Left ventricle myocardium inferior (tissue), 1 donor: ENCODE results near the gene CD3E. TPM values are rescaled to one million over a fixed set of nuclear protein-coding genes. Genes with fewer than 3 reads are reported as not detected.

ENCODE experiments used
- DNase-seq: peaks from one replicate; pipeline ENCODE4 v3.0.0-alpha.2; 2020
- H3K27ac ChIP-seq: fragments of 200-600 bp; replicated peaks from 2 replicates; pipeline ENCODE4 v1.8.0; 2021
- H3K27me3 ChIP-seq: fragments of 200-600 bp; 2 replicates; pipeline ENCODE4 v1.8.0; 2021; ENCODE audit warnings: low read depth
- H3K36me3 ChIP-seq: fragments of 200-600 bp; 2 replicates; pipeline ENCODE4 v1.8.0; 2021
- H3K4me1 ChIP-seq: fragments of 200-600 bp; 2 replicates; pipeline ENCODE4 v1.8.0; 2021
- H3K4me3 ChIP-seq: fragments of 200-600 bp; 2 replicates; pipeline ENCODE4 v1.8.0; 2021; ENCODE audit warnings: mild to moderate bottlenecking, moderate library complexity
- H3K9me3 ChIP-seq: fragments of 200-600 bp; replicated peaks from 2 replicates; pipeline ENCODE4 v1.8.0; 2021
- intact Hi-C: fragments of 100-400 bp; cut with micrococcal nuclease; formaldehyde crosslinking; loops from one replicate; pipeline ENCODE4 v1.11.0; 2022
- total RNA-seq: library from RNA; stranded (reverse); fragmentation: NEBNext Ultra II Directional; extraction: Animal tissue kit (Norgen Biotek cat#: 25700); gene quantifications from one replicate; pipeline ENCODE4 v1.2.1, GENCODE V29; 2021
- TF ChIP-seq, protein P1 (sequence below): fragments of 200-600 bp; IDR thresholded peaks from 2 replicates; pipeline ENCODE4 v1.8.0; 2021; ENCODE audit warnings: antibody characterized with exemption, mild to moderate bottlenecking, borderline replicate concordance
- donor health status: DM: no; HTN: yes; CAD: no; lungs with severe emphysema.

CD3E gene
- total RNA-seq, 1 donor from 2014 or later, result 0.60 TPM

DNA sequence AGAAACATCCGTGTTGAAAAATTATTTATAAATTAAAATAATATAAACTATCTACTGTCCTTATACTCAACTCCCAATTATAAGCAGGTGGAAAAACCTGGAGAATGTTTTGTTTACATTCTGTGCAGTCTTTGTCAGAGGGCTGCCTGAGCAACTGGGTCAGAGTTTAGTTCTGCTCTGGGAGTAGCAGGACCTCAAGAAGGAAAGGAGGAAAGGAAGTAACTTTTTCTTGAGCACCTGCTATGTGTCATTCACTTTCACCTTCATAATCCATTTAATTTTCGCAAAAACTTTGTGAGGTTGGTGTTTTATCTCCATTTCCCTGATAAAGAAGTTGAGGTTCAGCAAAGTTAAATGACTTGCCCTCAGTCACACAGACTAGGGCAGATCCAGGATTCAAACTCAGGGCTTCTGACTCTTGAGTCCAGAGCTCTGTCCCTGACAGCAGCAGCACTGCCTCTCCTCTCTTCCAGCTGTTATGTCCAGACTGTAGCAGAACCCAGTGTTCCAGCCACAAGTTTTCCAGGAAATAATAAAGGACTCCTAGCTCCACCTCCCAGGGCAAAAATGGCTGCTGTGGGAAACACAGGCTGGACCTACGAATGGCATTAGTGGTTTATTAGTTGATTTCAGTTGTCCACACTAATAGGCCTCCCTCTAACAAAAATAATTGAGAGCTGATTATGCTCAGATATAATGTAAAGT is 6.4 kb downstream of the CD3E start:
- Histone ChIP-seq H3K27me3 (peaks cover 54% of the 10 kb centered on the region), H3K4me3 (no peak overlapping the region), H3K36me3 (no peaks in the 10 kb centered on the region), H3K4me1 (peaks cover 11% of the 10 kb centered on the region), H3K27ac (no peak overlapping the region), H3K9me3 (no peaks in the 10 kb centered on the region)
- TF ChIP-seq, protein P1, sequence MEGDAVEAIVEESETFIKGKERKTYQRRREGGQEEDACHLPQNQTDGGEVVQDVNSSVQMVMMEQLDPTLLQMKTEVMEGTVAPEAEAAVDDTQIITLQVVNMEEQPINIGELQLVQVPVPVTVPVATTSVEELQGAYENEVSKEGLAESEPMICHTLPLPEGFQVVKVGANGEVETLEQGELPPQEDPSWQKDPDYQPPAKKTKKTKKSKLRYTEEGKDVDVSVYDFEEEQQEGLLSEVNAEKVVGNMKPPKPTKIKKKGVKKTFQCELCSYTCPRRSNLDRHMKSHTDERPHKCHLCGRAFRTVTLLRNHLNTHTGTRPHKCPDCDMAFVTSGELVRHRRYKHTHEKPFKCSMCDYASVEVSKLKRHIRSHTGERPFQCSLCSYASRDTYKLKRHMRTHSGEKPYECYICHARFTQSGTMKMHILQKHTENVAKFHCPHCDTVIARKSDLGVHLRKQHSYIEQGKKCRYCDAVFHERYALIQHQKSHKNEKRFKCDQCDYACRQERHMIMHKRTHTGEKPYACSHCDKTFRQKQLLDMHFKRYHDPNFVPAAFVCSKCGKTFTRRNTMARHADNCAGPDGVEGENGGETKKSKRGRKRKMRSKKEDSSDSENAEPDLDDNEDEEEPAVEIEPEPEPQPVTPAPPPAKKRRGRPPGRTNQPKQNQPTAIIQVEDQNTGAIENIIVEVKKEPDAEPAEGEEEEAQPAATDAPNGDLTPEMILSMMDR, result no peak
- intact Hi-C loops, result no loop called here
- no peak for DNase-seq

DNA sequence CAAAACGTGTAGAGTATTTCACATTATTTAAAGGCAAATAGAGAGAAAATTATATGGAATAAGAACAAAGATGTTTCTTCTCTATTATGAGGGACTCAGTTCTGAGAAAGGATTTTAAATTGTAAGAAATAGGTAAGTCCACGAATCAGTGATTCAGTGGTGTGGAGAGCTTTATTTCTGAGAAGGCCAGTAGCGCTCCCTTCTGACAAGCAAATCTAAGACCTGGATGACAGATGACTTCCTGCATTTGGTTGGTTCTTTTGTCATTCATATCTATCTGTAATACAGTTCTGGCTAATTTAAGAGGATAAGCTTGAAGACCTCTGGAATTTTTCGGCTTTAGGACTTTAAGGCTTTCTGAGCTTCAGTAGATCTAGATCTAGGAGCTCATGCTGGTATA is 7.0 kb downstream of the CD3E start:
- no peaks in the 10 kb centered on the region for H3K9me3 ChIP-seq
- H3K27ac ChIP-seq, result no peak overlapping the region
- peaks cover 54% of the 10 kb centered on the region for H3K27me3 ChIP-seq
- peaks cover 17% of the 10 kb centered on the region for H3K4me1 ChIP-seq
- no peak overlapping the region for H3K4me3 ChIP-seq
- no peaks in the 10 kb centered on the region for H3K36me3 ChIP-seq
- intact Hi-C loops, result no loop called here
- TF ChIP-seq, protein P1, result no peak
- no peak for DNase-seq

DNA sequence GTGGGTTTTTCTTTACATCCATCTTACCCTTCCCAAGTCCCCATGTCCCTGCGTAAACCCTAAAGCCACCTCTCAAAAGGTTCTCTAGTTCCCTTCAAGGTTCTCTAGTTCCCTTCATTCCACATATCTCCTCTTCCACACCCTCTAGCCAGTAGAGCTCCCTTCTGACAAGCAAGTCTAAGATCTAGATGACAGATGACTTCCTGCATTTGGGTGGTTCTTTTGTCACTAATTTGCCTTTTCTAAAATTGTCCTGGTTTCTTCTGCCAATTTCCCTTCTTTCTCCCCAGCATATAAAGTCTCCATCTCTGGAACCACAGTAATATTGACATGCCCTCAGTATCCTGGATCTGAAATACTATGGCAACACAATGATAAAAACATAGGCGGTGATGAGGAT is 7.8 kb downstream of the CD3E start:
- Histone ChIP-seq H3K36me3 (no peaks in the 10 kb centered on the region), H3K9me3 (no peaks in the 10 kb centered on the region), H3K27ac (no peak overlapping the region), H3K4me1 (peaks cover 23% of the 10 kb centered on the region), H3K27me3 (peaks cover 54% of the 10 kb centered on the region), H3K4me3 (no peak overlapping the region)
- intact Hi-C loops, result no loop called here
- no peak for DNase-seq
- TF ChIP-seq, protein P1, result no peak

DNA sequence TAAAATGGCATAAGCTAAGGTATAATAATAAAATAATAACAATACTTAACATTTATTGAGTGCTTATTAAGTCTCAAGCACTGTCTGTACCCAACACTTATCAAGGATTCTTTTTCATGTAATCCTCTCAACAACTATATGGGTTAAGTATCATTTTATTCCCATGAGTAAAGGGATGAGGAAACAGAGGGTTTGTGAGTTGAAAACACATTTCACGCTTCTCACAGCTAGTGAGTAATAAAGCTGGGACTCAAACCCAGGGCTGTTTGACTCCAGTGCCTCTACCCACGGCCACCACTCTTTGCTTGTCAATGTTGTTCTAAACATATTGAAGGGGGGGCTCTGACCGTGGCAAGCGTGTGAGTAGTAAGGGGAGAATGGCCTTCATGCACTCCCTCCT is 8.7 kb downstream of the CD3E start:
- H3K36me3 ChIP-seq, result no peaks in the 10 kb centered on the region
- H3K9me3 ChIP-seq, result no peaks in the 10 kb centered on the region
- intact Hi-C loops, result no loop called here
- TF ChIP-seq, protein P1, result no peak
- H3K27ac ChIP-seq, result no peak overlapping the region
- no peak overlapping the region for H3K4me3 ChIP-seq
- peaks cover 23% of the 10 kb centered on the region for H3K4me1 ChIP-seq
- no peak for DNase-seq
- H3K27me3 ChIP-seq, result peaks cover 54% of the 10 kb centered on the region

DNA sequence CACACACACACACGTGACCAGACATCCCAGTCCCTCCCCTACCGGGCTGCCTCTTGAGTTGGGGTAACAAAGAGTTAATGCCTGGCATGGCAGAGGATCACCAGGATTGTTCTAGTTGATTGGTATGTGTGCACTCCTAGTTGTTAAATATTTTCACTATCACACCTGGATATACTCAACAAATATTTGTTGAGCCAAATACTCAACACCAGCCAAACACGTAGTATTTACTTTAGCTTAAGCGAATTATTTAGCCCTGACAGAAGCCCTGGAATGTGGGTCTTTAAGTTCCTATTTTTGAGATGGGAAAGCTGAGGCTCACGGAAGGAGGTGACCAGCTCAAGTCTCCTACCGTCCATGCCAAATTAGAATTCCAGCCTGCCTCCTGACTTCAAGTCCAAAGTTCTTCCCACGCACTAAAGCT is 10.5 kb downstream of the CD3E start:
- Histone ChIP-seq H3K27me3 (peaks cover 43% of the 10 kb centered on the region), H3K4me3 (no peak overlapping the region), H3K4me1 (peaks cover 23% of the 10 kb centered on the region), H3K36me3 (no peaks in the 10 kb centered on the region), H3K9me3 (no peaks in the 10 kb centered on the region), H3K27ac (no peak overlapping the region)
- TF ChIP-seq, protein P1, result no peak
- intact Hi-C loops, result no loop called here
- no peak for DNase-seq
